GM20000 (cell line): ENCODE results near the gene FMN1.
A peak's percentile ranks its signal among the peaks of the same experiment; 100 is the strongest.

Experiments used
- DNase-seq: peaks from one replicate; pipeline ENCODE4 v3.0.0; 2012; ENCODE audit warnings: low spot score
- TF ChIP-seq, protein P1 (sequence below): IDR thresholded peaks from 2 replicates; pipeline ENCODE4 v1.5.1; 2012; ENCODE audit warnings: mild to moderate bottlenecking, control low read depth; ENCODE audit errors: extremely low read depth, missing control alignments

The FMN1 gene

DNA sequence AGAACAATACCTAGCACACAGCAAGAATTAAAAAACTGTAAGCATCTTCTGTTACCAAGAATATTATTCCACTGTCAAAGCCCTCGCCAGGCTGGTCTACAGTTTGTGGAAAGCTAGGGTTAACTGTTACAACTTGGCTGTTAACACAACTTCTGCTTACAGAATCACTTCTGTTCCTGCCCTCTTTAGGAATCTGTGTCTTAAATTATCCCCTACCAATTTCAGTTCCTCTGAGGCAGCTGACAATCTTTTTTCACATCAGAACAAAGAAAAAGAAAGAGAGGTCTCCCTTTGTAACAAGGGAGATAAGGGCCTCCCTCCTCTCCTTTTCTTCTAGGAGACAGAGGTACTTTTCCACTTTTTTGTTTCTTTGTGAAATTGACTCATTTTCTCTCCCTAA is 188.9 kb downstream of the FMN1 start:
- no peak for DNase-seq
- TF ChIP-seq, protein P1, sequence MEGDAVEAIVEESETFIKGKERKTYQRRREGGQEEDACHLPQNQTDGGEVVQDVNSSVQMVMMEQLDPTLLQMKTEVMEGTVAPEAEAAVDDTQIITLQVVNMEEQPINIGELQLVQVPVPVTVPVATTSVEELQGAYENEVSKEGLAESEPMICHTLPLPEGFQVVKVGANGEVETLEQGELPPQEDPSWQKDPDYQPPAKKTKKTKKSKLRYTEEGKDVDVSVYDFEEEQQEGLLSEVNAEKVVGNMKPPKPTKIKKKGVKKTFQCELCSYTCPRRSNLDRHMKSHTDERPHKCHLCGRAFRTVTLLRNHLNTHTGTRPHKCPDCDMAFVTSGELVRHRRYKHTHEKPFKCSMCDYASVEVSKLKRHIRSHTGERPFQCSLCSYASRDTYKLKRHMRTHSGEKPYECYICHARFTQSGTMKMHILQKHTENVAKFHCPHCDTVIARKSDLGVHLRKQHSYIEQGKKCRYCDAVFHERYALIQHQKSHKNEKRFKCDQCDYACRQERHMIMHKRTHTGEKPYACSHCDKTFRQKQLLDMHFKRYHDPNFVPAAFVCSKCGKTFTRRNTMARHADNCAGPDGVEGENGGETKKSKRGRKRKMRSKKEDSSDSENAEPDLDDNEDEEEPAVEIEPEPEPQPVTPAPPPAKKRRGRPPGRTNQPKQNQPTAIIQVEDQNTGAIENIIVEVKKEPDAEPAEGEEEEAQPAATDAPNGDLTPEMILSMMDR, result no peak

DNA sequence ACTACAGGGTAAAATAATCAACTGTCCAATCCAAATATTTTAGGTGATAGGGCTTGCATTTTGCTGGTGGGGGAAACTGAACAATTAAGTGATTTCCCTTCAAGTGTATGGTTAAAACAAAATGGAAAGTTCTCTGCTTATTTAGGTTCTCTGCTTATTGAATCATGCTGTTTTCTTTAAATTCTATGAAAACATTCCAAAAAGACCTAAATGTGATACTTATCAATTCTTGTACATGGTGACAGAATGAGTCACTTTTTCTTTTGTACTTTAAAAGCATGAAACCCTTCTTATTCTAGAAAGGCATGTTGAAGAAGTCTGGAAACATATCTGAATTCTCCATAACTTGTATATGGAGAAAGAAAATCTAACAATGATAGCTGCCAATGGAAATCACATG is 192.6 kb downstream of the FMN1 start:
- TF ChIP-seq, protein P1, result no peak
- no peak for DNase-seq

DNA sequence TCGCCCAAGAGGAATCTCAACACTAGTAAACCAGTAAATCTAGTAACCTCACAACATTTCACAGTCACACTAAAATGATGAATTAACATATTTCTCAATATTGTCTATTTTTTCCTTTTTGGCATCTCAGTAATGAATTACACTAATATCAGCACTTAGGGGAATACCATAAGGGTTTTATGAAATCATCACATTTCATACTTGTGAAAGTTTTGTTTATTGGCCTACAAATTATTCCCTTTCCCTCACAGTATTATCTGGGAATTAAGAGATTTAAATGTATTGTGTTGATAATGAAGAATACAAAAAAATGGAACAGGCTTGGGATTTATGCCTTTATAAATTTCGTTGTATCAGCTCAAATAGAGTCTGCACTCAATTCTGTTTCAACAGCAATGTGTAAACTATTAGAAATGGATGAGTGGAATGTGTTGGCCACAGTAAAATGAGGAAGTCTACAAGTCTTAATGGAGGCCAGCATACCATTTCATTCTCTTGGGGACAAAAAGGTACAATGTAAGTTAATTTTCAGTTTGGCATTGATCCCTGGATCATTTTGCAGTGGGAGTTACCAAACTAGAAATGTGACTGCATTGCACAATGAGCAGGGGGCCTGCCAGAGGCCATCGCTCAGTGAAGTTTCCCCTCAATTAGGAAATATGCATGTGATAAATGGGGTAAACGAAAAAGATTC is 195.4 kb downstream of the FMN1 start:
- TF ChIP-seq, protein P1, result no peak
- DNase-seq, result no peak

DNA sequence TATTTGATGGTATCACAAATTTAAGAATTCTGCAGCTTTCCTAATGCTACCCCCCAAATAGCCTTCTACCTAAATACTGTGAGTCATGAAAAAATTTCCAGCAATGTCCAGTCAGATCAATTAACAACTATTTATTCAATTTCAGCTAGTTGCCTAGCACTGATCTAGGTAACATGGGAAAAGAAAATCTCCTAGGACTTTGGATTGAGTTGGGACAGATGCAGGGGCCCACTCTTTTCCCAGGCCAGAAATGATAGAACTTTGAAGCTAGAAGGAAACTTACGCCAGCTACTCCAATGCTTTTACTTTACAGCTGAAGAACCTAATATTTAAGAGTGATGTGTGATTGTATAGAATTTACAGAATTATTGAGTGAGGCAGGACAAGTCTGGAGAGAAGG is 196.3 kb downstream of the FMN1 start:
- DNase-seq, result no peak
- TF ChIP-seq, protein P1, result no peak

DNA sequence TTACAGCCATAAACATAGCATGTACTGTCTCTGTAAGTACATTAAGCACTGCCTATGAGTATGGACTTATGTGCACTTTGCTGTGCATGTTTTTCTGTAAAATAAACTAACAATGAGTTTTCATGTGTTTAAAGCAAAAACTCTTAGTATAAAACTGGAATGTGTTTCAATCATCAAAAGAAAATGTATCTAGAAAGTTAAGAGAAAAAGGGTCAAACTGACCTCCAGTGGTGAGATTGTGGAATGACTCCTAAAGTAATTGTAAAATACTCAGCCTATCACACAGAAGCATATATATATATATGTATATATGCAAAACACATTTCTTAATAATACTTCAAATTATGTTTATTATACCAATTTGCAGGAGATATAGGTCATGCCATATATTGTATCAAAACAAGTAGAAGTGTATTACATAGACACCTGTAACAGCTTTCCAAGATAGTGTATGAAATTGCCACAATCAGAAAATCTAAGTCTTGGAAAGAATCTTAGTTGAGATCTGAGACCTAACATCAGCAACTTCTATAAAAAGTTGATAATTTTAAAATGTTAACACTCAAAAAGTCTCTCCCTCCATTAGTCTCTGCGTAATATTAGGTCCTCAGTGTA is 199.6 kb downstream of the FMN1 start:
- TF ChIP-seq, protein P1, result peak; percentile 16
- peak; percentile 35 for DNase-seq

DNA sequence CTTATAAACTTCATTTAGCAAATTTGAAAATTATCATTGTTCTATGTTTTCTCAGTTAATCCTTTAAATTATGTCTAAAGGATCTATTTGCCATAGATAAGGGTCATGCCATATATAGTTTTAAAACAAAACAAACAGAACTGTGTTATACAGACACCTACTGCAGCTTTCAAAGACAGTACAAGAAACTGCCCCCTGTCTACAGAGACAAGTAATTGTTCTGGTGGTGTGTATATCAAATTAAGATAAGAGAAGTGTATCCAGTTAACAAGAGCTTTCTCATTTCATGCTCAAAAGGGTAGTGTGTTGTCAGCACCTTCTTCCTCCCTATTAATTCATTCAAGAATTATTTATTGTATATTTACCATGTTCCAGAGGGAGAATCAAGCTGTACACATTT is 201.2 kb downstream of the FMN1 start:
- DNase-seq, result no peak
- TF ChIP-seq, protein P1, result no peak

DNA sequence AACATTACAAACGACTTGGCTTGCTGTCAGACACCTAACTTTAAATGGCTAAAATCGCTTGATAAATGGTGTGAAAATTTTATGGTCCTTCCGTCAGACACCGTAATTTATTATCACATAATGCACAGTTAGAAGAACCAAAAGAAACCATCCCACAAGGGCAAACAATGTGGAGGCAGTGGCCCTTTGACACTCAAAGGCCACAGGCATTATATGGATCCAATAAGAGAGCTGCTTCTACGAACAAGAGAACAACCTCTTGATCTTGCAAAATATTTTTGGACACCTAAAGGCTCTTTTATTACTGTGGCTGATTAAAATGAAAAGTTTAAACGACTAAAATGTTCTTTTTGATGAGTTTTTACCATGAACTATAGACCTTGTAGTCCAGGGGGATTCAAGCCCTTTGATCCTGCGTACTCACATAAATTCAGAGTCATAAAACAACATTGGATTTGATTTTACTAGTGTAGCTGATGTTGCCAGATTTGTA is 202.8 kb downstream of the FMN1 start:
- DNase-seq, result no peak
- TF ChIP-seq, protein P1, result no peak
